Right ventricle myocardium inferior (tissue), 1 donor: Measurements from ENCODE around the gene DIP2C. TPM values are rescaled to one million over a fixed set of nuclear protein-coding genes. Genes with fewer than 3 reads are reported as not detected.

Experiments
- ATAC-seq: fragments of 200-7000 bp; cut with Tn5 transposase; one replicate; pipeline ENCODE4 v1.9.1; 2020; ENCODE audit warnings: mild to moderate bottlenecking, moderate library complexity
- DNase-seq: peaks from one replicate; pipeline ENCODE4 v3.0.0; 2021; ENCODE audit errors: missing footprints
- intact Hi-C: fragments of 100-400 bp; cut with DNase I; formaldehyde crosslinking; loops from one replicate; pipeline ENCODE4 v1.11.0; 2022
- microRNA-seq: library from miRNA; unstranded; fragments of <30 nt; microRNA quantifications from one replicate; pipeline ENCODE4 v1.2.0, GENCODE V29; 2020
- total RNA-seq: library from RNA; stranded (reverse); fragmentation: NEBNext Ultra II Directional; extraction: Animal tissue kit (Norgen Biotek cat#: 25700); gene quantifications from one replicate; pipeline ENCODE4 v1.2.1, GENCODE V29; 2021
- donor health status: DM: no; HTN: yes; CAD: no; lungs with severe emphysema.

The DIP2C gene
- total RNA-seq, 1 donor from 2014 or later = 28.3 TPM

- intact Hi-C loops = no loop called here
- DNase-seq = no peak
- no peak for ATAC-seq
Observed at GRCh38 chr10:239109-239508, 450.4 kb downstream of the DIP2C start.

GRCh38 chr10:235915-236314 is 453.6 kb downstream of the DIP2C start:
- intact Hi-C loops = no loop called here
- DNase-seq (no peak), ATAC-seq (no peak)

DNA sequence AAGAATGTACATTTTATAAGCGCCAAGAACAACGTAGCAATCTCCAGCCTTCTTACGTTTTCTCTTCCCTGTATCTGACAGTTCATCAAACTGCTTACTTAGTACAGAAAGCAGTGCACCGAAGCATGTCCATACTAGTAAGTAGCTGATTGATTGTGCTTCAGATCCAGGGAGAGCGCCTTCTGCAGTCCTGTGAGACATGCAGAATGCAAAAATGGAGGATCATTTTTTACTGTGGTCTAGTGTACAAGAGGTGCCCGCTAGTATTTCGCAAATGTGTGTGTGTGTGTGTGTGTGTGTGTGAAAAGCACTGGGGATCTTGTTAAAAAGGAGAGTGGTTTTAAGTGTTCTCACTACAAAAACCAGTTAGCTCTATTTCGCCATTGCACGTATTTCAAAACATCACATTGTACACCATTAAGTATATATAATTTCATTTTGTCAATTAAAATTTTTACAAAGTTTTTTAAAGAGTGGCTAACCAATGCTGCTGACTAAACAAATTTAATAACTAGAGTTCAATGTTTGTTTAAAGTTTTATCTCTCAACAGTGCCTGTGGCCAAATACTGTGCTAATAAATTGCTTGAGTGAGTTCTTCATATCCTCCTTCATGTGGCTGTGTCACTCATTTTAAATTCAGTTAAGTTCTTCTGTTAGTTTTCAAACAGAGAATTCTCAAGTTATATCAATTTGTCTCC is 454.6 kb downstream of the DIP2C start:
- intact Hi-C loops = no loop called here
- DNase-seq = no peak
- no peak for ATAC-seq

GRCh38 chr10:232878-233277 is 456.6 kb downstream of the DIP2C start:
- ATAC-seq = no peak
- DNase-seq = no peak
- intact Hi-C loops = no loop called here

- DNase-seq (no peak), ATAC-seq (no peak)
- intact Hi-C loops = no loop called here
Observed at GRCh38 chr10:232061-232460, 457.4 kb downstream of the DIP2C start.

- no peak for ATAC-seq
- DNase-seq = no peak
- intact Hi-C loops = no loop called here
Observed at GRCh38 chr10:230758-231157, 458.7 kb downstream of the DIP2C start.

- DNase-seq (no peak), ATAC-seq (no peak)
- intact Hi-C loops = no loop called here
Observed at GRCh38 chr10:228366-228765, 461.1 kb downstream of the DIP2C start.

GRCh38 chr10:227014-227413 is 462.5 kb downstream of the DIP2C start:
- intact Hi-C loops = no loop called here
- ATAC-seq (no peak), DNase-seq (no peak)

GRCh38 chr10:226018-226417 is 463.4 kb downstream of the DIP2C start:
- no peak for ATAC-seq
- DNase-seq = no peak
- intact Hi-C loops = no loop called here

GRCh38 chr10:224571-224970 is 464.9 kb downstream of the DIP2C start:
- DNase-seq (no peak), ATAC-seq (no peak)
- intact Hi-C loops = no loop called here

Small RNA genes within 50 kb of the gene (microRNA-seq; reads per million reads assigned to microRNA genes)
- gene MIR5699 = 7.2 reads per million, percentile 19 among the genes with 10 or more reads in this experiment

Other genes with a start within 250 kb of the DIP2C start
- 58.9 TPM for gene LARP4B, start 242.0 kb upstream of the DIP2C start, total RNA-seq